ENCODE measurements around the gene HSD11B2.

Gene HSD11B2

DNA sequence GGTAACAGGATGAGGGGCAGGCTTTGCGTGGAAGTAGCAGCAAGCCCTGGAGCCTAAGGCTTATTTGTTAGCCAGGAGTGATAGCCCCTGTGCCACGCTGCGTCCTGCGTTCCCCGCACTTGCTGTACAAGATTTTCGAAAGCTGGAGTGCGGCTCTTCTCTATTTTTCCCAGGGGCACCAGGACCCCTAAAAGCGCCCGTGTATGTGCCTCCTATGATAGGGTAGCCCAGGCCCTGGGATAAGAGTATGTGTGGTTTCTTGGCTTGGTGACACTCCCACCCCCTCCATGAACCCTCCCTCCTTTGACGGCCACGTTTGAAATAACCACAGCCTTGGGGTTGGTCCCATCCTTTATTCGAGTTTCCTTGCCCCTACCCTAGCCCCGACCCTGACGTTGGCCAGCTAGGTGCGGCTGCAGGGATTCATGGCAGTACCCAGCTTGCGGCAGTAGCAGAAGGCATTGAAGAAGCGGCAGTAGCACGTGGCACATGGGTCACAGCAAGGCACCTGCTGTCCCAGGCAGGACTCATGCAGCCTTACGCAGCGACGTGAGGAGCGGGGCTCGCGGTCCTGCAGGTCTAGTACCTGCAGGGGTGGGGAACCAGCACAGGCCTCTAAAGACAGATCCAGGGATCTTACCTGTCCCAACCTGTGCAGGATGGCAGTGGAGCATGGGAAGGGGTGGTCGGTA, 51.5 kb downstream of the HSD11B2 start:
- no peak for DNase-seq

DNA sequence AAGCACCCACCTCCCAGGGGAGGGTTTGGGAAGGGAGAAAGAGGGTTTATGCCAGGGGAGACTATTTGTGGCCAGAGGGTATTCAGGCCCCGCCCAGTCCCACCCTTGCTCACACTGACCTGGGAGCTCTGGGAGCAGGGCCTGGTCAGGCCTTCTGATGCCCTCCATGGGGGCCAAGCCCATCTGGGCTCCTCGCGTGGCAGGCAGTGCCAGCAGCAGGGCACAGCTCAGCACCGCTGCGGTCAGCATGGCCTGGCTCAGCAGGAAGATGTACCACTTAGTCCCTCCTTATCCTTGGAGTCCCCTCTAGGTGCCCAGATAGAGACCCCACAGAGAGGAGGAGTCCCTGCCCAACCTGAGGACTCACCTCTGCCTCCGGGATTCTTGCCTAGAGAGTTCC, 52.2 kb downstream of the HSD11B2 start, which contains the start of gene AGRP:
Gene AGRP, minus strand, starts transcription at position 398 of the 400 bp plus-strand sequence. Its CDS starts 149 bp downstream, at position 249.
- no peak for DNase-seq

DNA sequence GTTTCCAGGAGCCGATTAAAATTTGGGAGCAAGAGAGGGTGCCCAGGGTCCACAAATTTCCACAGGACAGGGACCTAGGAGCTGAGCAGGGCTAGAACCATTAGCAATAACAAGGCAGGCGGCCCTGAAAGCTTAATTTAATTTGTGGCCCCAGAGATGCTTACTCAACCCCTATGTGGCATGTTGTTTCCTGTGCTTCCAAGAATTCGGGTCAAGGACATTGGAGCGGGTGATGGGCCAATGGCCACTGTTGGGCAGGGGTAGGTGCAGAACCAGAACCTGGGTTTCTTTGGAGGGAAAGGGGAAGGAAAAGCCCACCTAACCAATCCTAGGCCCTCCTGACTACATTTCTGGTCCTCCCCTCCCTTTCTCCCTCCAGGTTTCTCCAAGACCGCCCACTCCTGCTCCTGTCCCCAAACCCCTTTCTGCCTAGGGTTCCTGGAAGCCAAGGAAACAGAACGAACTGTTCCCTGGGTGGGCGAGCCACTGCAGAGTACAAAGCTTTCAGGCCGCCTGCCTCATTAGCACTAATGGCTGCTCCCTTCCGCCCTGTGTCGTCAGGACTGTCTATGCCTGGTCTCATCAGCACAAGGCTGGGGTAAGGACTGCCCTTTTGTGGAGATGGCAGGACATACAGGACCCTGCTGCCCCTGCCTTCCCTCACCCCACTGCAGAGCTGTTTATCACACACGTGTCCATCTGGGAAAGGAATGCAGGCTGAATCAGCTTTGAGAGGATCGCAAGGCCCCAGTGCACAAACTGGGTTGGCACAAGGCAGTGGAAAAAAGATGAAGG, 53.0 kb downstream of the HSD11B2 start:
- no peak for DNase-seq

DNA sequence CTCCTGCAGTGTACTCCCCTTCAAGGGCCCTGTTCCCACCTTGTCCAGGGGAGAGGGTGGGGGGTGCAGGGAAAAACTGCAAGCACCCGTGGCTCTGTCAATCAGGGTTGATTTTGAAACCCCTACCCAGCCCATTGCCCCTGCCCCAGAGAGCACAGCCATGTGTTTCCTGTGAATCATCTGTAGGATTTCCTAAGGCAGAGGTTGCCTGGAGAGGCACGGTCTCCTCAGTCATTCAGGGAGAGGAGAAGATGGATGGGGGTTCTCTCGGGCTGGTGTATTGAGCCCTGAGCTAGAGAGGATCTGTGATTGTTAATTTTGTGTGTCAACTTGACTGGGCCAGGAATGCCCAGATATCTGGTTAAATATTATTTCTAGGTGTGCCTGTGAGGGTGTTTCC, 55.9 kb downstream of the HSD11B2 start:
- DNase-seq, result no peak

Data from NCI-H187 treated with DMSO at 0.1 percent for 48 hours (cell line).